EL (cell line): ENCODE results near the gene RABL3.
"Not testable (repeated sequence)": the region's sequence is repeated elsewhere in the genome, so short reads cannot be mapped to it uniquely, and the experiment has no call there.

ENCODE experiments used
- DNase-seq: peaks from one replicate; pipeline ENCODE4 v3.0.0-alpha.2; 2016

The RABL3 gene

GRCh38 chr3:120743556-120744195 is 1.4 kb upstream of the RABL3 start:
- no peak for DNase-seq

GRCh38 chr3:120742849-120743365 is 591 bp upstream of the RABL3 start:
- peak; percentile 30 for DNase-seq

- DNase-seq = peak; percentile 58
Measured at GRCh38 chr3:120741837-120742197, 499 bp downstream of the RABL3 start.

GRCh38 chr3:120741320-120741719 is 996 bp downstream of the RABL3 start:
- no peak for DNase-seq

DNA sequence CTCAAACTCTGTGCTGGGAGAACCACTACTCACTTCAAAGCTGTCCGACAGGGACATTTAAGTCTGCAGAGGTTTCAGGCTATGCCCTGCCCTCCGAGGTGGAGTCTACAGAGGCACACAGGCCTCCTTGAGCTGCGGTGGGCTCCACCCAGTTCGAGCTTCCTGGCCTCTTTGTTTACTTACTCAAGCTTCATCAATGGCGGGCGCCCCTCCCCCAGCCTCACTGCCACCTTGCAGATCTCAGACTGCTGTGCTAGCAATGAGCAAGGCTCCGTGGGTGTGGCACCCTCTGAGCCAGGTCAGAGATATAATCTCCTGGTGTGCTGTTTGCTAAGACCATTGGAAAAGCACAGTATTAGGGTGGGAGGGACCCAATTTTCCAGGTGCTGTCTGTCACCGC is 4.3 kb downstream of the RABL3 start:
- not testable (repeated sequence) for DNase-seq

DNA sequence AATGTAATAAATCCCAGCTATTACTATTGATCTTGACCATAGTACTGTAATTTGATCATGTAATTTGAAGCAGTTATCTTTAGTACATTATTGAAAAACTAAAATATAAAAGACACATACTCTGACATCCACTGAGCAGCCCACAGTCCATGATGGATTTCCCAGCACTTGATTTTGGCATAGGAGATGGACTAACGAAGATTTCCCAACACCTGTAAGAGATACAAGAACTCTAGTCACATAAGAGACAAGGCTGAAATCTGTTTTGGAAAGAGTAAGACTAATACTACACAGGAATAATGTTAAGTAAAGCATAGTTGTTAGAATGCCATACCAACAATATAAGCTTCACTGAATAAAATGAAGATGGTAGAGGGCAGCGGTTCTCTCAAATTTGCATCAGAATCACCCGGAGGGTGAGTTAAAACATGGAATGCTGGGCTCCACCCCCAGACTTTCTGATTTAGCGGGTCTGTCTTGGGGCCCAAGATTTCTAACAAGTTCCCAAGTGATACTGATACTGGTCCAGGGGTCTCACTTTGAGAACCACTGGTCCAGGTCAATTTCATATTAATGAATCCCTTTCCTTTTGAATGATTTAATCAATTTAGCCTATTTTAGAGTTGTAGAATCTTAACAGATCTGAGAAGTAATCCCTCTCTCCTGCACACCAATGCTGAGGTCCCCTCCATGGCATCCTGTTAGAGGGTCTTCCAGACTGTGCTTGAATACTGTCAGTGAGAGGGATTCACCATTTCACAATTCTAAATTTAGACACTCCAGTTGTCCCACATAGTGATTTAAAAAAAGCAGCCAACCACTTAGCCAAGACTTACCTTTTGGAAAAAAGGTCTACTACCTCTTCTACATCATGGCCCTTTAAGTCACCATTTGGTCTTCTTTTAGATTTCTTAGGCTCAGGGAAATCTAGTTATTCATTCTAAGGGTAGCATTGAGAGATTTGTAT is 11.5 kb downstream of the RABL3 start:
- DNase-seq = no peak

- peak; percentile 45 for DNase-seq
Measured at GRCh38 chr3:120726791-120727190, 15.5 kb downstream of the RABL3 start.

GRCh38 chr3:120719167-120719834 is 23.0 kb downstream of the RABL3 start:
- not testable (repeated sequence) for DNase-seq

GRCh38 chr3:120713262-120713661 is 29.1 kb downstream of the RABL3 start:
- no peak for DNase-seq

- no peak for DNase-seq
Measured at GRCh38 chr3:120710369-120710768, 31.9 kb downstream of the RABL3 start.

GRCh38 chr3:120708408-120708807 is 33.9 kb downstream of the RABL3 start:
- DNase-seq = no peak

DNA sequence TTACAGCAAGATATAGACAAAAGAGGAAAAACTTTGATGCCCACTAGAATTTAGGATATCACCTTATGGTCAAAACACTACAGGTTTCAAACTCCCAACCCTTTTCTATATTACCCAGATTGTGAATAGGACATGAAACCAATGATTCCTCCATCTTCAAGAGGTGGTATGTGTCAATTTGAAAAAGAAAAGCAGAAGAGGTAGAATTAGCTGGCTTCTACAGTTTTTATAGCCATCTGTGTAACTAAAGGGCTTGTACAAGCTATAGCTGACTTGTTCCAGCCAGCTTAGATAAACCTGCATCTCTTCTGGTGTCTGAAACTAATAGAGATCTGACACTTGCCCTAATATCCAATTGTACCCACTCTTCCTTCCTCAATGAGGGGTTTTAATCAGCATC is 35.4 kb downstream of the RABL3 start:
- DNase-seq = no peak

DNA sequence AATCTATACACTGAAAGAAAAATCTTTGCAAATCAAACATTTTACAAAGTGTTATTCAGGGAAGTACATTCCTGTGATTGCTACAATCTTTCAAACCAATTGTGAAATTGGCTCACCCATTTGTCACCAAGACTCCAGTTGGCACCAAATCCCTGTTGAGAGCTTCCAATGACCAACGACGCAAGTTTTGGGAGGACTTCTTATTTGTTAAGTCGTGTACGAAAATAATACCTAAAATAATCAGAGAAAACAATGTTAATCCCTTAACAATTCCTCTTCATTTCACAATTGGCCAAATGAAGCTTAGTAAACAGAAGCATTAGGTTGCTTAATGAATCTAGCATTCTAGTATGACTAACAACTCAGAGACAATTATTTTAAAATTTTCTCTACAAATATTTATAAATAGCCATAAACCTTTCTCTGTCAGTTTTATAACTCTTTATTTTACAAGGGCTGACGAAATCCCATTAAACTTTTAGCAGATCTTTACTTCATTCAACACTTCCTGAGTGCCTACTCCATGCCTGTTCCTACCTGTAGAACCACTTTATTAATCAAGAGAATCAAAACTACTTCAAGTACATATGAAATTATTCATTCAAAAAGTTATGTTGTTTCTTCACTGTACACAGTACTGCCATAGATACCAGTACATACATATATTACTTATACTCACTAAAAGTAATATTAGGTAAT is 36.3 kb downstream of the RABL3 start:
- no peak for DNase-seq

DNA sequence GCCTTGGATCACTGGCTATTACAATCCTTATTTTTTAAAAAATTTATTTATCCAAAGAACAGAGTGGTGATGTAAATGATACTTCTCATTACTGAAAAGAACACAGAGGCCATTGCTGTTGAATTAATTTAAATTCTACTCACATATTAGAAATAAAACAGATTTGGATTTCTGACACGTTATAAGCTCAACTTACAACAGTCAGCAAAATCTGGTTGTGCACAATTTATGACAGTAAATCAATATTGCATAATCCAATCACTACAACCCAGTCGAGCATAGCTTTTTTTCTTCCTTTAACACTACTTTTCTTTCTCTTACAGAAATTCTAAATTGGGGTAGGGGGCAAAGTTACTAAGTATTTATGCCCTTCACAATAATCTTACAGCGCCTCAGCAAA is 43.0 kb downstream of the RABL3 start:
- DNase-seq = no peak

DNA sequence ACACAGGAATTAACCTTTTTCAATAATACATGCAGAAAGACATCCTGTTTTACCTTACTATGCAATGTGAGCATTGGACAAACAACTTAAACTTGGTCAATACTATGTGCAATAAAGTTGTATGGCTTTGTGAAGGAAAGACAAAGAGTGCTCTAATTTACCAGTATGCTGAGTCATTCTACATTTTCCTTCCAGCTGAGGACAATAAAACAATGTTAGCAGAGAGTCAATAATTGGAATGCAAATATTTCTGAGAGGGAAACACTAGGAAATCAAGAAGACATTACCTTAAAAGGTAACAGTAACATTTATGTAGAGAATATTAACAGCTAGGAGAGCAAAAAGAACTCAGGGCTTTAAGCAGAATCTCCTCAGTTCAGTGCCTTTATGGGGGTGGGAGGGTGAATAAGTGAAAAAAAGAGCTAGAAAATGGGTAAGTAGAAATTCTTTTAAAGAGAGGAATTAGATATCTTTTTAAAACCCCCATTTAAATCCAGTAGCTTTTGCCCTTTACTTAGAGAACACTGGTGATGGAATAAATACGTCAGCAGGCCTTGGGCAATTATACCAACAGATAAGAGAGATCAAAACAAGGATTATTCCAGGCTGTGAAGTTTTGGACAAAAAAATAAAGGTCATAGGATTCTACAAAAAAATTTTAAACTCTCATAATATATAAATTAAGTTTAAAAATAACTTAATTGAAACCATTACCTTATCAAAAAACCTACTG is 48.7 kb downstream of the RABL3 start:
- peak; percentile 50 for DNase-seq

GRCh38 chr3:120689395-120689794 is 52.9 kb downstream of the RABL3 start:
- no peak for DNase-seq

DNA sequence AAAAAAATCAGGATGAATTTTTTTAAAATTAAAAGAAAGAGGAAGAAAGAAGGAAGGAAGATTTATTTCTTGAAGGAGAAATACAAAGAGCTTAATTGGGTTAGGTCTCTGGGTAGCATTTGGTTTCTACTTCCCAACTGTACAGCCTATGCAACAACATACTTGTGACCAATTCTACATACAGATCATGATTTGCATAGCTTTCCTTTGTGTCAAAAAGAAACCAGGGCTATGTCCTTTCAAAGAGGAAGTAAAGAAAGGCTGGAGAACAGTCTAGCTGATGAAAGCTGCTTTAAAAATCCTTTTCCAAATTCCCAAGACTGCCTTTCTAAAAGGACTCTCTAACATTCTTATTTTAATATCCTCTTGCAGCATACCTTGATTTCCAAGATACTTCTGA is 54.2 kb downstream of the RABL3 start:
- DNase-seq = peak; percentile 65

DNA sequence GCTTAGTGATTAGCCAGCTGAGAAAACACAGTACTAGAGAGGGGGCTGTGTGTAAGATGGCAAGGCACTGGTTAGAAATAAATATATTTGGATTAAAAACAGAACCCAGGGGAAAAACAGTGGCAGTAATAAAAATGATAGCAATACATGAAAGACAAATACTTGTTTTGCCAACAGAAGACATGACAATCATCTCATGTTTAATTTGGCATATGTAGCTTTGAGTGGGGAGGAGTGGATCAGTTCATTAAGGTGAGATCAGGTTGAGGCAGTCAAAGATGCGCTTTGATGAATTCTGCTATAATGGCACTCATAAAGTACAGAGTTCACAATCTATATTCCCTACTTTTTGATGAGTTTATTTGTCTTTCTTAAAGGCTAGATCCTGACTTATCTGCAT is 56.9 kb downstream of the RABL3 start:
- no peak for DNase-seq

- no peak for DNase-seq
Measured at GRCh38 chr3:120684896-120685295, 57.4 kb downstream of the RABL3 start.

DNA sequence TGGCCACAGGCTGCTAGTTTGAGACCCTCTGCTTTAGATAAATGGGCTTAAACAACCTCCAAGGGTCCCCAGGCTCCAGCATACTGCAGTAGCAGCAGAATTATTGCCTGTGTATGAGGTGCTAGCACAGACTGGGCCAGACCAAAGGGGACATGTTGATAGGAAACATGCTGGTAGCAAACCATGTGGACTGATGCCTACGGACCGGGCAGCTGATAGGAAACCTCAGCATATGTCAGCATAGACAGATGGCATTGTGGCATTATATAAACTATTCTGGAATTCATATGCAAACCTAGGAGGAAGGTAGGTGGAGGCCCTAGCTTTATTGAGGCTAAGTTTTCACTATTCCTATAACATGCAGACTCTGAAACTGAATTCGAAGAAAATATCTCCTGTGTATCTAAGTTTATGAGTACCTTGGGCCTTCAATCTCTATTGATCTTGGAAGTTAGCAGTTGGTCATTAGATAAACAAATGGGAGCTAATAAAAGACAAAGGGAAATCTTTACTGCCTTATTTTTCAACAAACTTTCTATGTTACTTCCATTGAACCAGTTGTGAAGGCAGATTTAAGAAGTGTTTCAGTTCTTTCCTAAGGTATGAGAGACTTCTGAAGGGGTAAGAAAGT is 58.5 kb downstream of the RABL3 start:
- DNase-seq = no peak

GRCh38 chr3:120683213-120683612 is 59.1 kb downstream of the RABL3 start:
- no peak for DNase-seq
